Measurements from ENCODE around the gene GAGE13.
"Not testable (repeated sequence)": the region's sequence is repeated elsewhere in the genome, so short reads cannot be mapped to it uniquely, and the experiment has no call there.

GAGE13 gene

GRCh38 chrX:49344496-49345175, 13.3 kb downstream of the GAGE13 start:
- not testable (repeated sequence) for H4K20me1 ChIP-seq (ENCODE audit: insufficient read depth, low read length); H3K79me2 ChIP-seq (ENCODE audit: low read length); H3K9ac ChIP-seq (ENCODE audit: low read length); H3K27ac ChIP-seq (ENCODE audit: low read length); H3K36me3 ChIP-seq (replicated peaks; ENCODE audit: insufficient read depth, low read length); H3K4me1 ChIP-seq (ENCODE audit: low read length); DNase-seq; H3F3A ChIP-seq (ENCODE audit: insufficient read depth, low read length); H2AFZ ChIP-seq (ENCODE audit: low read length); H3K9me2 ChIP-seq (replicated peaks; ENCODE audit: insufficient read depth, low read length); H3K4me3 ChIP-seq (ENCODE audit: low read length); H3K9me3 ChIP-seq (replicated peaks; ENCODE audit: insufficient read depth, low read length); H3K4me2 ChIP-seq (ENCODE audit: low read depth, low read length); H3K27me3 ChIP-seq (replicated peaks; ENCODE audit: insufficient read depth, low read length)

- H3K9me2 ChIP-seq (replicated peaks; ENCODE audit: insufficient read depth, low read length); H3F3A ChIP-seq (ENCODE audit: insufficient read depth, low read length); H2AFZ ChIP-seq (ENCODE audit: low read length); H3K4me1 ChIP-seq (ENCODE audit: low read length); H3K79me2 ChIP-seq (ENCODE audit: low read length); H3K9ac ChIP-seq (ENCODE audit: low read length); H4K20me1 ChIP-seq (ENCODE audit: insufficient read depth, low read length); H3K4me2 ChIP-seq (ENCODE audit: low read depth, low read length); H3K27me3 ChIP-seq (replicated peaks; ENCODE audit: insufficient read depth, low read length); H3K4me3 ChIP-seq (ENCODE audit: low read length); DNase-seq; H3K9me3 ChIP-seq (replicated peaks; ENCODE audit: insufficient read depth, low read length); H3K36me3 ChIP-seq (replicated peaks; ENCODE audit: insufficient read depth, low read length); H3K27ac ChIP-seq (ENCODE audit: low read length): not testable (repeated sequence)
Observed at GRCh38 chrX:49345402-49345801, 14.0 kb downstream of the GAGE13 start.

DNA sequence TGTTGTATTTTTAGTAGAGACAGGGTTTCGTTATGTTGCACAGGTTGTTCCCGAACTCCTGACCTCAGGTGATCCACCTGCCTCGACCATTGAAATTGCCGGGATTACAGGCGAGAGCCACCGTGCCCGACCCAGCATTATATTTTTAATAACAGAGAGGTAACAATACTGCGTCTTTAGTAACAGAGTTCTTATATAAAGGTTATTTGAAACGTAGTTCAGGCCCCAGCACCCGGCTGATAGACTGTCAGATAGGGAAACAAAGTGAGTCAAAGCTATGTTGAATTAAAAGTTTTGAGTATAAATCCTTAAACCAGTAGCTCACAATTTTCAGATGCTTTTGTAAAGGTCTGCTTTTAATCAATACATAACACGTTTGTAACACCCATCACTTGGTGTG, 14.8 kb downstream of the GAGE13 start:
- H3K9me2 ChIP-seq (replicated peaks; ENCODE audit: insufficient read depth, low read length); H3K27me3 ChIP-seq (replicated peaks; ENCODE audit: insufficient read depth, low read length); DNase-seq; H3K9ac ChIP-seq (ENCODE audit: low read length); H3K4me2 ChIP-seq (ENCODE audit: low read depth, low read length); H3F3A ChIP-seq (ENCODE audit: insufficient read depth, low read length); H2AFZ ChIP-seq (ENCODE audit: low read length); H3K9me3 ChIP-seq (replicated peaks; ENCODE audit: insufficient read depth, low read length); H3K4me1 ChIP-seq (ENCODE audit: low read length); H4K20me1 ChIP-seq (ENCODE audit: insufficient read depth, low read length); H3K27ac ChIP-seq (ENCODE audit: low read length); H3K36me3 ChIP-seq (replicated peaks; ENCODE audit: insufficient read depth, low read length); H3K79me2 ChIP-seq (ENCODE audit: low read length); H3K4me3 ChIP-seq (ENCODE audit: low read length): not testable (repeated sequence)

Data from MM.1S (cell line).